Omental fat pad (tissue), 4 donors: ENCODE measurements around the gene NPAS3. TPM values are rescaled to one million over a fixed set of nuclear protein-coding genes. Genes with fewer than 3 reads are reported as not detected.

ENCODE experiments used
- ATAC-seq: fragments of 150-250 bp; one replicate; pipeline ENCODE4 v1.9.1; 2016; ENCODE audit warnings: mild to moderate bottlenecking, moderate library complexity; ENCODE audit not compliant: low FRiP score
- DNase-seq: peaks from one replicate; pipeline ENCODE4 v3.0.0-alpha.2; 2019; ENCODE audit warnings: low spot score
- CTCF ChIP-seq, 3 donors: fragments of 450-650 bp; IDR thresholded peaks; one replicate each; pipeline ENCODE4 v1.5.1; 2016 to 2017; ENCODE audit warnings: antibody characterized with exemption in 3 of 3, mild to moderate bottlenecking in 3 of 3, moderate library complexity in 2 of 3
- total RNA-seq, 4 donors: library from RNA; depleted of rRNA; stranded (reverse); fragments of >200 nt; gene quantifications; one replicate each; pipeline ENCODE4 v1.1.0, GENCODE V29; 2016

The NPAS3 gene
- total RNA-seq, 4 donors from 2014 or later = 0.79 to 6.0 (median 2.5) TPM

GRCh38 chr14:33030386-33030785, 91.7 kb downstream of the NPAS3 start:
- TF ChIP-seq CTCF (IDR thresholded peaks at IDR 0.05) = no peak
- DNase-seq (no peak), ATAC-seq (no peak)

- TF ChIP-seq CTCF (IDR thresholded peaks at IDR 0.05) = no peak
- ATAC-seq (no peak), DNase-seq (no peak)
Observed at GRCh38 chr14:33035416-33036194, 96.9 kb downstream of the NPAS3 start.

GRCh38 chr14:33039311-33039710, 100.6 kb downstream of the NPAS3 start:
- no peak for ATAC-seq

GRCh38 chr14:33040372-33041140, 101.9 kb downstream of the NPAS3 start:
- no peak for TF ChIP-seq CTCF (IDR thresholded peaks at IDR 0.05)
- ATAC-seq = no peak
- no peak for DNase-seq

More at GRCh38 chr14:33039311-33039710, 100.6 kb downstream of the NPAS3 start:
- DNase-seq = no peak
- no peak for TF ChIP-seq CTCF (IDR thresholded peaks at IDR 0.05)

GRCh38 chr14:33042591-33042990, 103.9 kb downstream of the NPAS3 start:
- DNase-seq (no peak), ATAC-seq (no peak)
- no peak for TF ChIP-seq CTCF (IDR thresholded peaks at IDR 0.05)

- no peak for ATAC-seq
- TF ChIP-seq CTCF (IDR thresholded peaks at IDR 0.05) = no peak
- no peak for DNase-seq
Observed at GRCh38 chr14:33045760-33046159, 107.1 kb downstream of the NPAS3 start.
